ENCODE results near the gene SH3BP4. TPM values are rescaled to one million over a fixed set of nuclear protein-coding genes. Genes with fewer than 3 reads are reported as not detected.

SH3BP4 gene
- total and polyA plus RNA-seq, 2 of the 13 experiments (the other 11 are each of a cell fraction or from before 2014, with no cell fraction given) = 34.6 to 99.1 TPM

- peak; percentile 83; the same call in 1 of the 2 replicates for TF ChIP-seq ZNF646 (CRISPR knock-in tag; IDR thresholded peaks at IDR 0.05)
- no peak for TF ChIP-seq TCF7L2 (IDR thresholded peaks at IDR 0.05; ENCODE audit: low read depth, low read length)
- TF ChIP-seq MNT (IDR thresholded peaks at IDR 0.05) = peak; percentile 25
- TF ChIP-seq ZSCAN22 (CRISPR knock-in tag; IDR thresholded peaks at IDR 0.05) = no peak
- no peak for TF ChIP-seq ZFP82 (CRISPR knock-in tag; IDR thresholded peaks at IDR 0.05; ENCODE audit: borderline replicate concordance)
- 0 out of 2 replicates have a peak, but pooled peaks have one; percentile 45 for TF ChIP-seq ARHGAP35 (CRISPR knock-in tag; IDR thresholded peaks at IDR 0.05; ENCODE audit: borderline replicate concordance)
- 0 out of 2 replicates have a peak, but pooled peaks have one; percentile 47 for TF ChIP-seq SNAPC2 (CRISPR knock-in tag; IDR thresholded peaks at IDR 0.05)
- peak; percentile 33; the same call in 1 of the 2 replicates for TF ChIP-seq SKIL (CRISPR knock-in tag; IDR thresholded peaks at IDR 0.05; ENCODE audit: borderline replicate concordance)
- peak; percentile 47; the same call in 1 of the 2 replicates for TF ChIP-seq ZNF687 (CRISPR knock-in tag; IDR thresholded peaks at IDR 0.05)
These were observed 17.7 kb downstream of the SH3BP4 start (continued) for GRCh38 chr2:234969306-234970098.

Measured in HepG2 (cell line).